GM23338 (cell line): Measurements from ENCODE around the gene ABR. TPM values are rescaled to one million over a fixed set of nuclear protein-coding genes. Genes with fewer than 3 reads are reported as not detected.

Source experiments
- ATAC-seq: fragments of 200-7000 bp; cut with Tn5 transposase; 3 replicates; pipeline ENCODE4 v1.9.1; 2020
- DNase-seq: peaks from one replicate; pipeline ENCODE4 v3.0.0-alpha.2; 2015; ENCODE audit warnings: low spot score
- H2AFZ ChIP-seq: fragments of 200-600 bp; sonication (generic); 2 replicates; pipeline ENCODE4 v1.8.0; 2016; ENCODE audit warnings: antibody characterized with exemption, mild to moderate bottlenecking, moderate library complexity
- H3F3A ChIP-seq: fragments of 200-600 bp; sonication (generic); replicated peaks from 2 replicates; pipeline ENCODE4 v1.8.0; 2017; ENCODE audit warnings: antibody characterized with exemption, mixed run types, low read depth
- H3K27ac ChIP-seq: fragments of 200-600 bp; sonication (generic); 2 replicates; pipeline ENCODE4 v1.6.1; 2016; ENCODE audit warnings: low read depth
- H3K27me3 ChIP-seq: fragments of 200-600 bp; sonication (generic); 2 replicates; pipeline ENCODE4 v1.8.0; 2016; ENCODE audit warnings: mild to moderate bottlenecking, mixed run types, moderate library complexity; ENCODE audit not compliant: insufficient read depth
- H3K36me3 ChIP-seq: fragments of 200-600 bp; sonication (generic); 2 replicates; pipeline ENCODE4 v1.8.0; 2016; ENCODE audit warnings: mild to moderate bottlenecking; ENCODE audit not compliant: insufficient read depth
- H3K4me1 ChIP-seq: fragments of 200-600 bp; sonication (generic); 2 replicates; pipeline ENCODE4 v1.8.0; 2016; ENCODE audit warnings: mild to moderate bottlenecking, moderate library complexity; ENCODE audit not compliant: insufficient read depth
- H3K4me2 ChIP-seq: fragments of 200-600 bp; sonication (generic); 2 replicates; pipeline ENCODE4 v1.7.1; 2017; ENCODE audit warnings: mixed run types
- H3K4me3 ChIP-seq: fragments of 200-600 bp; sonication (generic); 2 replicates; pipeline ENCODE4 v1.6.1; 2016; ENCODE audit warnings: mixed run types
- H3K79me2 ChIP-seq: fragments of 200-600 bp; sonication (generic); replicated peaks from 2 replicates; pipeline ENCODE4 v1.8.0; 2017; ENCODE audit warnings: mild to moderate bottlenecking; ENCODE audit not compliant: insufficient read depth
- H3K9me2 ChIP-seq: fragments of 200-600 bp; sonication (generic); 2 replicates; pipeline ENCODE4 v1.8.0; 2017; ENCODE audit not compliant: insufficient read depth
- H4K20me1 ChIP-seq: fragments of 200-600 bp; sonication (generic); replicated peaks from 2 replicates; pipeline ENCODE4 v1.8.0; 2017; ENCODE audit warnings: mild to moderate bottlenecking; ENCODE audit not compliant: insufficient read depth
- H3K27ac Mint-ChIP-seq: 2 replicates; pipeline ENCODE4 v1.8.0; 2020; ENCODE audit warnings: inconsistent platforms, mild to moderate bottlenecking, moderate library complexity, mixed read lengths
- H3K27me3 Mint-ChIP-seq: 3 replicates; pipeline ENCODE4 v1.8.0; 2022; ENCODE audit warnings: low read depth, mild to moderate bottlenecking, moderate library complexity, mixed read lengths, inconsistent platforms; ENCODE audit not compliant: insufficient read depth, poor library complexity
- H3K36me3 Mint-ChIP-seq: 3 replicates; pipeline ENCODE4 v1.8.0; 2021; ENCODE audit warnings: low read depth, mild to moderate bottlenecking, inconsistent platforms, moderate library complexity, mixed read lengths
- H3K4me1 Mint-ChIP-seq: 3 replicates; pipeline ENCODE4 v1.8.0; 2020; ENCODE audit warnings: mild to moderate bottlenecking, inconsistent platforms, mixed read lengths
- H3K4me3 Mint-ChIP-seq: 3 replicates; pipeline ENCODE4 v1.8.0; 2021; ENCODE audit warnings: moderate library complexity, mild to moderate bottlenecking, inconsistent platforms, mixed read lengths
- H3K9me3 Mint-ChIP-seq: 3 replicates; pipeline ENCODE4 v1.8.0; 2020; ENCODE audit warnings: moderate library complexity, mild to moderate bottlenecking, inconsistent platforms, mixed read lengths
- EZH2 ChIP-seq: fragments of 200-600 bp; sonication (generic); IDR thresholded peaks from one replicate; pipeline ENCODE4 v1.8.0; 2017; ENCODE audit warnings: antibody characterized with exemption, mild to moderate bottlenecking, low read depth; ENCODE audit not compliant: unreplicated experiment
- EZH2phosphoT487 ChIP-seq: fragments of 200-600 bp; sonication (generic); IDR thresholded peaks from one replicate; pipeline ENCODE4 v1.8.1; 2018; ENCODE audit warnings: antibody characterized with exemption; ENCODE audit not compliant: unreplicated experiment
- ZNF114 ChIP-seq: fragments of 250-450 bp; sonication (Bioruptor Pico); IDR thresholded peaks from 2 replicates; pipeline ENCODE4 v1.5.0; 2020; ENCODE audit warnings: mild to moderate bottlenecking, moderate library complexity
- ZNF462 ChIP-seq: fragments of 250-450 bp; sonication (Bioruptor Pico); IDR thresholded peaks from 2 replicates; pipeline ENCODE4 v1.5.0; 2020; ENCODE audit warnings: mild to moderate bottlenecking, moderate library complexity
- polyA plus RNA-seq: library from polyadenylated mRNA; unstranded; fragments of >200 nt; fragmentation: Nextera tagmentation; extraction: Ambion mirVana; gene quantifications from 2 replicates; pipeline ENCODE4 v1.2.1, GENCODE V29; 2016
- total RNA-seq: library from RNA; depleted of rRNA; stranded (reverse); fragments of >200 nt; shearing (Covaris generic); gene quantifications from 2 replicates; pipeline ENCODE4 v1.2.3, GENCODE V29; 2014
- TF ChIP-seq, protein P1 (sequence below): IDR thresholded peaks from 2 replicates; pipeline ENCODE4 v1.6.1; 2016; ENCODE audit warnings: antibody characterized with exemption

Gene ABR
- total and polyA plus RNA-seq, 2 experiments from 2014 or later: 15.0 to 27.7 TPM

DNA sequence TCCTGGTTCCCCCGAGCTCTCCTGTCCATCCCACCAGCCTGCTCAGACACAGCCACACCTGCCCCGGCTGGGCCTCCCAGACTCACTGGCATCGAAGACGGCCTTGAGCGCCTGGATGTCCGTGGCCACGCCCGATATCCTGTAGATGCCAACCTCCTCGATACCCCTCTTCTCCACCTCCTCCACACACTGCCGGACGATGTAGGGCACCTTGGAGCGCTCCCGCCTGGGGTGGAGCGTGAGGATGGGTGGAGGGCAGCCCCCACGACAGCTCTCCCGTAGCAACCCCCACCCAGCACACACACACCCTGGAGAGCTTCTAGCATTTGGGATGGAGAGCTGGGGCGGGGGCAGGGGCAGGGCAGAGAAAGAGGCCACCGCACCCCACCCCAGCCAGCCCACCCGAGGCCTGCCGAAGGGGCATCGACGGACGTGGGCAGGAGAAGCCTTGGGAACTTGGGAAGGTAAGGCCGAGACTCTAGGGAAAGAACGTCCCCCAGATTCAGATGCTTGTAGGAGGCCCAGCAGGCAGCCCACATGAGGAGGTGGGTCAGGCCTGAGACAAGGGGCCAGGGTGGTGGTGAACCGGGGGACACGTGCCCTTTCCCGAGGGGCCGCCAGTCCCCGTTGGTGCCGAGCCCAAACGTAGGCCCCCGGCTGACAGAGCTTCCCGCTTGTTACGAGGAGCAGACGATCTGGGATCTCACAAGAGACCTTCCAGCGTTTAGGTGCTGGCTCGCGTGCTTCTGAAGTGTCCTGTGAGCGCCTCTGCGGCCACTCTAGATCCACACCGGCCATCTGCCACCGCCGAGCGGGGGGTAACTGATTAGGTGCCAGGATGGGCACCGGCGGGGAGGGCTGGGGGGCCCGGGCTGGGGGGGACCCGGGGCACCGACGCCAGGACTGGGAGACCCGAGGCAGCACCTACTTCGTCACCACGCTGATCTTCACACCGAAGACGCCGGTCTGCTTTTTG lies 167.7 kb downstream of the ABR start (continued):
- TF ChIP-seq ZNF462 (CRISPR knock-in tag) (no peak), ZNF114 (CRISPR knock-in tag) (no peak), EZH2 (no peak), EZH2phosphoT487 (no peak)

DNA sequence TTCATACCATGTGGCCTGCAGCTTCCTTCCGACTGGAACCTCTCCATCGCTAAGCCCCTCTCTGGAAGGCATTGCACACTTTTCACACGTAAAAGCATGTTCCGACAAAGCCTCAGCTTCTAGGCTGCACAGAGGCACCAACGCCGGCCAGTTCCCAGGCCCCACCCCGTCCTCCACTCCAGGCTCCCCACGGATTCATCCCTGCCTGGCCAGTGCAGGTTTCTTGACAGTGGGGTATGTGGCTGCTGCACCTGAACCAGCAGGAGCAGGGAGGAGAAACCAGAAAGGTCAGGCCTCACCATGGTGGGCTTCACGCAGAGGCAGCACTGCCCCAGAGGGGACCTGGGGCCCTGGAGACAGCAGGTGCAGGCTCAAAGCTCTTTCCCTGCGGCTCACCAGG lies 168.6 kb downstream of the ABR start:
- H3K4me3 Mint-ChIP-seq: no peak overlapping the region
- Histone ChIP-seq H3K9me2 (no peaks in the 10 kb centered on the region), H3K79me2 (no peaks in the 10 kb centered on the region), H3K4me2 (no peak overlapping the region), H3F3A (no peaks in the 10 kb centered on the region), H3K27ac (no peak overlapping the region), H3K36me3 (no peaks in the 10 kb centered on the region), H4K20me1 (no peaks in the 10 kb centered on the region; the same call in 1 of the 2 replicates), H3K4me3 (no peak overlapping the region), H3K27me3 (no peaks in the 10 kb centered on the region), H2AFZ (no peak overlapping the region), H3K4me1 (no peaks in the 10 kb centered on the region)
- H3K27ac Mint-ChIP-seq: no peak overlapping the region
- H3K36me3 Mint-ChIP-seq: 0 out of 3 replicates have a peak, but pooled peaks cover 2% of the 10 kb centered on the region
- DNase-seq (no peak), ATAC-seq (no peak)
- H3K27me3 Mint-ChIP-seq: peaks cover 6% of the 10 kb centered on the region
- no peaks in the 10 kb centered on the region; the same call in 2 of the 3 replicates for H3K9me3 Mint-ChIP-seq
- H3K4me1 Mint-ChIP-seq: no peaks in the 10 kb centered on the region
- TF ChIP-seq EZH2: no peak
- no peak for TF ChIP-seq ZNF462 (CRISPR knock-in tag)
- TF ChIP-seq, protein P1, sequence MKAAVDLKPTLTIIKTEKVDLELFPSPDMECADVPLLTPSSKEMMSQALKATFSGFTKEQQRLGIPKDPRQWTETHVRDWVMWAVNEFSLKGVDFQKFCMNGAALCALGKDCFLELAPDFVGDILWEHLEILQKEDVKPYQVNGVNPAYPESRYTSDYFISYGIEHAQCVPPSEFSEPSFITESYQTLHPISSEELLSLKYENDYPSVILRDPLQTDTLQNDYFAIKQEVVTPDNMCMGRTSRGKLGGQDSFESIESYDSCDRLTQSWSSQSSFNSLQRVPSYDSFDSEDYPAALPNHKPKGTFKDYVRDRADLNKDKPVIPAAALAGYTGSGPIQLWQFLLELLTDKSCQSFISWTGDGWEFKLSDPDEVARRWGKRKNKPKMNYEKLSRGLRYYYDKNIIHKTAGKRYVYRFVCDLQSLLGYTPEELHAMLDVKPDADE: no peak
